H9 (cell line): ENCODE results near the gene SOHLH2. TPM values are rescaled to one million over a fixed set of nuclear protein-coding genes. Genes with fewer than 3 reads are reported as not detected.

ENCODE experiments used
- DNase-seq: peaks from one replicate; pipeline ENCODE4 v3.0.0-alpha.2; 2017
- H2AFZ ChIP-seq: one replicate; pipeline ENCODE4 v1.6.1; 2013; ENCODE audit warnings: mild to moderate bottlenecking, low read length, control low read depth, moderate library complexity
- H2AK5ac ChIP-seq: 2 replicates; pipeline ENCODE4 v1.6.1; 2013; ENCODE audit warnings: low read length, control low read depth, mixed read lengths; ENCODE audit not compliant: insufficient read length
- H2BK120ac ChIP-seq: one replicate; pipeline ENCODE4 v1.6.1; 2013; ENCODE audit warnings: low read depth, mild to moderate bottlenecking, low read length, control low read depth, inconsistent platforms; ENCODE audit not compliant: poor library complexity, severe bottlenecking
- H2BK12ac ChIP-seq: 2 replicates; pipeline ENCODE4 v1.6.1; 2013; ENCODE audit warnings: low read length, control low read depth, mixed read lengths, low read depth; ENCODE audit not compliant: insufficient read length
- H2BK15ac ChIP-seq: 2 replicates; pipeline ENCODE4 v1.6.1; 2013; ENCODE audit warnings: low read depth, low read length, control low read depth
- H2BK20ac ChIP-seq: one replicate; pipeline ENCODE4 v1.6.1; 2013; ENCODE audit warnings: low read depth, mild to moderate bottlenecking, low read length, control low read depth, inconsistent platforms; ENCODE audit not compliant: poor library complexity, severe bottlenecking
- H2BK5ac ChIP-seq: 2 replicates; pipeline ENCODE4 v1.6.1; 2013; ENCODE audit warnings: low read length, control low read depth, mixed read lengths; ENCODE audit not compliant: insufficient read length
- H3K14ac ChIP-seq: 2 replicates; pipeline ENCODE4 v1.6.1; 2013; ENCODE audit warnings: low read length, control low read depth; ENCODE audit not compliant: insufficient read depth
- H3K18ac ChIP-seq: 2 replicates; pipeline ENCODE4 v1.6.1; 2013; ENCODE audit warnings: low read depth, mild to moderate bottlenecking, mixed read lengths, low read length, control low read depth; ENCODE audit not compliant: insufficient read length
- H3K23ac ChIP-seq: 2 replicates; pipeline ENCODE4 v1.6.1; 2013; ENCODE audit warnings: low read length, control low read depth, mixed read lengths, low read depth; ENCODE audit not compliant: insufficient read length
- H3K23me2 ChIP-seq: 2 replicates; pipeline ENCODE4 v1.6.1; 2013; ENCODE audit warnings: low read depth, mild to moderate bottlenecking, mixed read lengths, low read length, control low read depth; ENCODE audit not compliant: insufficient read length, poor library complexity, severe bottlenecking
- H3K27ac ChIP-seq: 2 replicates; pipeline ENCODE4 v1.5.1; 2013; ENCODE audit warnings: low read length, control low read depth, mixed read lengths, low read depth; ENCODE audit not compliant: insufficient read length
- H3K27me3 ChIP-seq: 2 replicates; pipeline ENCODE4 v1.6.1; 2013; ENCODE audit warnings: low read length, control low read depth, inconsistent platforms; ENCODE audit not compliant: insufficient read depth
- H3K4ac ChIP-seq: 2 replicates; pipeline ENCODE4 v1.6.1; 2013; ENCODE audit warnings: low read depth, mild to moderate bottlenecking, control low read depth, inconsistent platforms, low read length, moderate library complexity
- H3K4me1 ChIP-seq: 2 replicates; pipeline ENCODE4 v1.6.1; 2013; ENCODE audit warnings: low read length, control low read depth, inconsistent platforms; ENCODE audit not compliant: insufficient read depth
- H3K4me2 ChIP-seq: 2 replicates; pipeline ENCODE4 v1.6.1; 2013; ENCODE audit warnings: low read length, control low read depth, mixed read lengths; ENCODE audit not compliant: insufficient read length, insufficient read depth
- H3K56ac ChIP-seq: 2 replicates; pipeline ENCODE4 v1.6.1; 2013; ENCODE audit warnings: low read depth, mild to moderate bottlenecking, mixed read lengths, low read length, control low read depth; ENCODE audit not compliant: insufficient read length
- H3K79me1 ChIP-seq: 2 replicates; pipeline ENCODE4 v1.6.1; 2013; ENCODE audit warnings: low read depth, mild to moderate bottlenecking, moderate library complexity, low read length, control low read depth, inconsistent platforms; ENCODE audit not compliant: insufficient read depth, poor library complexity, severe bottlenecking
- H3K79me2 ChIP-seq: 2 replicates; pipeline ENCODE4 v1.6.1; 2013; ENCODE audit warnings: low read length, control low read depth, inconsistent platforms; ENCODE audit not compliant: insufficient read depth
- H3K9ac ChIP-seq: 2 replicates; pipeline ENCODE4 v1.6.1; 2013; ENCODE audit warnings: low read length, control low read depth, mixed read lengths; ENCODE audit not compliant: insufficient read length; ENCODE audit errors: extremely low read depth
- H3K9me3 ChIP-seq: one replicate; pipeline ENCODE4 v1.6.1; 2013; ENCODE audit warnings: low read depth, low read length, inconsistent platforms; ENCODE audit not compliant: control insufficient read depth
- H3T11ph ChIP-seq: one replicate; pipeline ENCODE4 v1.6.1; 2013; ENCODE audit warnings: mild to moderate bottlenecking, low read length, control low read depth, inconsistent platforms
- H4K20me1 ChIP-seq: one replicate; pipeline ENCODE4 v1.6.1; 2013; ENCODE audit not compliant: control insufficient read depth, insufficient read length, insufficient read depth
- H4K5ac ChIP-seq: 2 replicates; pipeline ENCODE4 v1.6.1; 2013; ENCODE audit warnings: low read depth, mild to moderate bottlenecking, mixed read lengths, low read length, control low read depth; ENCODE audit not compliant: insufficient read length
- H4K8ac ChIP-seq: replicated peaks from 2 replicates; pipeline ENCODE4 v1.6.1; 2013; ENCODE audit warnings: low read length, control low read depth, mixed read lengths, low read depth; ENCODE audit not compliant: insufficient read length
- H4K91ac ChIP-seq: 2 replicates; pipeline ENCODE4 v1.6.1; 2013; ENCODE audit warnings: low read depth, mild to moderate bottlenecking, moderate library complexity, mixed read lengths, low read length, control low read depth; ENCODE audit not compliant: insufficient read length
- H3K27ac Mint-ChIP-seq, 3 experiments: 2 replicates in 2 of 3; 3 replicates in 1 of 3; pipeline ENCODE4 v1.8.0; 2020 to 2021; ENCODE audit warnings: mixed read lengths in 3 of 3, mild to moderate bottlenecking in 1 of 3, moderate library complexity in 1 of 3
- H3K27me3 Mint-ChIP-seq: 2 replicates; pipeline ENCODE4 v1.8.0; 2021; ENCODE audit warnings: low read depth, mild to moderate bottlenecking, moderate library complexity, mixed read lengths
- H3K36me3 Mint-ChIP-seq, 3 experiments: 2 replicates in 2 of 3; 3 replicates in 1 of 3; pipeline ENCODE4 v1.8.0; 2020 to 2021; ENCODE audit warnings: low read depth in 3 of 3, mixed read lengths in 3 of 3; ENCODE audit not compliant: insufficient read depth in 1 of 3
- H3K4me1 Mint-ChIP-seq, 2 experiments: 2 replicates each; pipeline ENCODE4 v1.8.0; 2020; ENCODE audit warnings: mixed read lengths in 2 of 2
- H3K4me3 Mint-ChIP-seq, 2 experiments: 2 replicates in 1 of 2; 3 replicates in 1 of 2; pipeline ENCODE4 v1.8.0; 2020 to 2021; ENCODE audit warnings: mild to moderate bottlenecking in 2 of 2, mixed read lengths in 2 of 2, moderate library complexity in 1 of 2
- H3K9me3 Mint-ChIP-seq, 2 experiments: 2 replicates in 1 of 2; 3 replicates in 1 of 2; pipeline ENCODE4 v1.8.0; 2020; ENCODE audit warnings: mild to moderate bottlenecking in 2 of 2, mixed read lengths in 2 of 2, moderate library complexity in 1 of 2
- CTCF ChIP-seq: fragments of 200-600 bp; sonication (generic); conservative IDR thresholded peaks from 3 replicates; pipeline ENCODE4 v1.8.0; 2021; ENCODE audit warnings: antibody characterized with exemption, mild to moderate bottlenecking
- WGBS: extraction: QIAGEN DNeasy Blood & Tissue Kit; methylation state at CpG from one replicate; pipeline ENCODE4 v1.1.7; 2013; ENCODE audit warnings: missing lambda C conversion rate, low lambda C conversion rate, mixed read lengths; ENCODE audit not compliant: insufficient read length; ENCODE audit errors: extremely low coverage; 5-methylcytosine and 5-hydroxymethylcytosine counted together
- total RNA-seq: library from RNA; stranded (reverse); gene quantifications from 2 replicates; pipeline ENCODE4 v1.2.1, GENCODE V29; 2021

Gene SOHLH2
- total RNA-seq, 1 experiment from 2014 or later, result 1.3 TPM

DNA sequence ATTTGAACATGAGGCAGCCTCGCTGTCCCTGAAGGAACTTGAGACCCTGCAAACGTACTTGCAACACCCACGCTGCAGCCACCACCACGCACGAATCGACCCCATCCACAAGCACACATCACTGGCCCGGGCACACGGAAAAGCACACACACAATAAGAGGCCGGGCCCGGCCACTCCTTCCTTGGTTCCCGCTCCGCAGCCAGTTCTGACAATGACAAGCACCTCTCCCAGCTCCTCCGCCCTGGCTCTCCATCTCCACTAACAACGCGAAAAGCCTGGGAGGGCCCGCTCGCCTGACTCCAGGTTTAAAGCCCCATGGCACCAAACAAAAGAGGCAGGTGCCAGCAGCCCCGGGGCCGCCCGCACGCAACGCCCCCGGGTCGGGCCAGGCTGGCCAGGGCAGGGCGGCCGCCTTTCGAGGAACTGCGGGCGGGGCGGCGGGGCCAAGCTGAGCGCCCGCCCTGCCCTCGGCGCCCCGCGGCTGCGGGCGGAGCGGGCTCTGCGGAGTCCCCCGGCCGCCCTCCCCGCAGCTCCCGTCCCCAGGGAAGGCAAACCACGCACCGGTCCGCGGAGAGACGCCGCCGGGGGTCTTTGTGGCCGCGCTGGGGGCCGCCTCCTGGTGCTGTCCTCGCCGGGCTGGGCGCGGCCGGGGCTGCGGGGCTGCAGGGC is 83.7 kb downstream of the SOHLH2 start:
- Histone ChIP-seq H3K4me1 (no peaks in the 10 kb centered on the region), H3K27ac (no peak overlapping the region), H3K4me2 (peak overlapping the region; percentile 86), H2BK5ac (no peak overlapping the region), H4K5ac (no peak overlapping the region), H3K9ac (peak overlapping the region; percentile 6), H3K56ac (no peak overlapping the region), H2BK12ac (no peak overlapping the region), H4K91ac (no peak overlapping the region), H3K23me2 (peaks cover 8% of the 10 kb centered on the region), H2AK5ac (no peak overlapping the region), H2BK15ac (no peak overlapping the region), H3K23ac (no peak overlapping the region), H3K27me3 (peaks cover 16% of the 10 kb centered on the region; the same call in 1 of the 2 replicates), H3T11ph (no peak overlapping the region), H3K79me1 (no peaks in the 10 kb centered on the region), H3K79me2 (no peaks in the 10 kb centered on the region), H3K9me3 (no peaks in the 10 kb centered on the region), H2AFZ (no peak overlapping the region), H4K8ac (no peak overlapping the region), H4K20me1 (no peaks in the 10 kb centered on the region), H2BK120ac (no peak overlapping the region), H3K4ac (no peak overlapping the region), H3K18ac (no peak overlapping the region), H3K14ac (no peak overlapping the region; the same call in 1 of the 2 replicates), H2BK20ac (no peak overlapping the region)
- DNase-seq, result peak; percentile 61
- no CpG with 5 or more reads among the region's 61 CpGs for WGBS
- Mint-ChIP-seq H3K4me1 (peaks cover 7 to 11% of the 10 kb centered on the region in 2 experiments), H3K27ac (no peak overlapping the region), H3K4me3 (peak overlapping the region; percentile 74 to 86), H3K27me3 (peaks cover 58% of the 10 kb centered on the region), H3K36me3 (no peaks in the 10 kb centered on the region), H3K9me3 (no peaks in the 10 kb centered on the region)
- TF ChIP-seq CTCF, result no peak
